Duodenal mucosa (tissue), 2 donors: ENCODE measurements around the gene CLEC16A.

Source experiments
- H3K27ac ChIP-seq: one replicate; pipeline ENCODE4 v1.7.0; 2013; ENCODE audit warnings: low read depth, low read length
- H3K27me3 ChIP-seq, 2 donors: one replicate each; pipeline ENCODE4 v1.7.0; 2013; ENCODE audit warnings: low read length in 2 of 2, control low read depth in 1 of 2; ENCODE audit not compliant: insufficient read depth in 2 of 2, control insufficient read depth in 1 of 2
- H3K36me3 ChIP-seq, 2 donors: one replicate each; pipeline ENCODE4 v1.7.0; 2013; ENCODE audit warnings: low read length in 2 of 2, control low read depth in 1 of 2; ENCODE audit not compliant: insufficient read depth in 2 of 2, control insufficient read depth in 1 of 2
- H3K4me1 ChIP-seq, 2 donors: one replicate each; pipeline ENCODE4 v1.7.0; 2013; ENCODE audit warnings: low read length in 2 of 2, control low read depth in 1 of 2; ENCODE audit not compliant: insufficient read depth in 2 of 2, control insufficient read depth in 1 of 2
- H3K4me3 ChIP-seq, 2 donors: one replicate each; pipeline ENCODE4 v1.7.0; 2013; ENCODE audit warnings: low read length in 2 of 2, low read depth in 1 of 2
- H3K9ac ChIP-seq, 2 donors: one replicate each; pipeline ENCODE4 v1.7.0; 2013; ENCODE audit warnings: low read length in 2 of 2, low read depth in 1 of 2
- H3K9me3 ChIP-seq, 2 donors: one replicate each; pipeline ENCODE4 v1.7.0; 2013; ENCODE audit warnings: low read length in 2 of 2, control low read depth in 1 of 2; ENCODE audit not compliant: control insufficient read depth in 1 of 2

CLEC16A gene

GRCh38 chr16:11141409-11142260 lies 197.3 kb downstream of the CLEC16A start:
- H3K4me3 ChIP-seq: no peak overlapping the region
- no peaks in the 10 kb centered on the region for H3K27me3 ChIP-seq
- H3K27ac ChIP-seq: no peak overlapping the region
- H3K36me3 ChIP-seq: peaks cover 0 to 6% of the 10 kb centered on the region in 2 donors
- no peaks in the 10 kb centered on the region for H3K9me3 ChIP-seq
- peaks cover 11 to 20% of the 10 kb centered on the region in 2 donors for H3K4me1 ChIP-seq
- no peak overlapping the region for H3K9ac ChIP-seq

DNA sequence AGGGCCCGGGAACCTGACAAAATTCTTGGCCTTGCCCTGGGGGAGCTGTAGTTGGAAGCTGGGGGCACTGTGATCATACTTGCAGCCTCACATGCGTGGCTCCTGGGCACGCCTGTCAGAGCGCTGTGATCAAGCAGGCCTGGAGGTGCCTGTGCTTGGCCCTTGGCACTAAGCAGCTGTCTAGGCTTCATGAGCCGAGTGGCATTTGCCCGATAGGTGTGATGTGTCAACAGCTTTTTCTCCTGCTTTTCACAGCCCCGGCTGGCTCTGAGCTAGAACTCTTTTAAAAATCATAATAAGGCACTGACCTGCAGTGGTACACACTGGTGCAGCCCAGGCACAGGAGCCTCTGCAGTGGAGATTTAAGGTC lies 197.9 kb downstream of the CLEC16A start:
- Histone ChIP-seq H3K9me3 (no peaks in the 10 kb centered on the region), H3K36me3 (peaks cover 0 to 5% of the 10 kb centered on the region in 2 donors), H3K4me1 (peaks cover 11 to 25% of the 10 kb centered on the region in 2 donors), H3K27ac (no peak overlapping the region), H3K9ac (no peak overlapping the region), H3K4me3 (no peak overlapping the region), H3K27me3 (no peaks in the 10 kb centered on the region)

- Histone ChIP-seq H3K9ac (no peak overlapping the region), H3K36me3 (peaks cover 0 to 5% of the 10 kb centered on the region in 2 donors), H3K27me3 (no peaks in the 10 kb centered on the region), H3K27ac (no peak overlapping the region), H3K4me1 (peaks cover 14 to 31% of the 10 kb centered on the region in 2 donors), H3K4me3 (no peak overlapping the region), H3K9me3 (no peaks in the 10 kb centered on the region)
These were observed 198.6 kb downstream of the CLEC16A start for GRCh38 chr16:11142951-11143350.

DNA sequence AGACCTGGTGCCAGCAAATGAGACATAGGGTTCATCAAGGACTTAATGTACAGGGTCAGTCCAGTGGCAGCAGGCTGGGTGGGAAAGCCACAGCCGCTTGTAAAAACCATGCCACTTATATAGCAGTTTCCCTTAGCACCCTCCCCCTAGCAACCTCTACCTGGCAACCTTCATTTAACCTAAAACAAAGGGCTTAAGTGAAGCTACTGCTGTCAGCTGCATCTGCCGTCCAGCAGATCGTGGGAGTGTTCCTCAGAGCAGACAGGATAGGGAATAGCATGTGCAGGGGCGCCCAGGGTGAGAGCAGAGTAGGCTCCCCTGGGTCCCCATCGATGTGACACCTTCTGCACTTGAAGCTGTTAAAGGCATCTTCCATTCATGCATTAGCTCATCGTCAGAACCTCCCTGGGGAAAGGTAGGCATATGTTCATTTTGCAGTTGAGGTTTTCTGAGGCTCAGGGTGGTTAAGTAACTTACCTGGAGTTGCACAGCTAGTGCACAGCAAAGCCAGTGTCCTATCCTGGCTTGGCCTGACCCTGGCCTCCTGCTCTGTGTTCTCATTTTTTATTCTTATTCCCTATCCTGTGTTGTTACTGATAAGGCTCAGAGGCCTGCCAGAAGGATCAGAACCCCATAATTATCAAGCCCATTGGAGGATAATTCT lies 199.1 kb downstream of the CLEC16A start:
- Histone ChIP-seq H3K4me1 (peaks cover 14 to 31% of the 10 kb centered on the region in 2 donors), H3K27me3 (no peaks in the 10 kb centered on the region), H3K9ac (no peak overlapping the region), H3K27ac (no peak overlapping the region), H3K36me3 (peaks cover 0 to 5% of the 10 kb centered on the region in 2 donors), H3K4me3 (no peak overlapping the region), H3K9me3 (no peaks in the 10 kb centered on the region)

- peaks cover 0 to 5% of the 10 kb centered on the region in 2 donors for H3K36me3 ChIP-seq
- H3K27ac ChIP-seq: no peak overlapping the region
- no peaks in the 10 kb centered on the region for H3K9me3 ChIP-seq
- H3K4me3 ChIP-seq: no peak overlapping the region
- H3K9ac ChIP-seq: no peak overlapping the region
- H3K4me1 ChIP-seq: peaks cover 14 to 25% of the 10 kb centered on the region in 2 donors
- no peaks in the 10 kb centered on the region for H3K27me3 ChIP-seq
These were observed 199.8 kb downstream of the CLEC16A start for GRCh38 chr16:11144122-11144521.

- Histone ChIP-seq H3K4me3 (no peak overlapping the region), H3K9me3 (no peaks in the 10 kb centered on the region), H3K4me1 (peaks cover 3 to 13% of the 10 kb centered on the region in 2 donors), H3K27ac (no peak overlapping the region), H3K36me3 (peaks cover 0 to 5% of the 10 kb centered on the region in 2 donors), H3K9ac (no peak overlapping the region), H3K27me3 (no peaks in the 10 kb centered on the region)
These were observed 200.9 kb downstream of the CLEC16A start for GRCh38 chr16:11145173-11145818.

DNA sequence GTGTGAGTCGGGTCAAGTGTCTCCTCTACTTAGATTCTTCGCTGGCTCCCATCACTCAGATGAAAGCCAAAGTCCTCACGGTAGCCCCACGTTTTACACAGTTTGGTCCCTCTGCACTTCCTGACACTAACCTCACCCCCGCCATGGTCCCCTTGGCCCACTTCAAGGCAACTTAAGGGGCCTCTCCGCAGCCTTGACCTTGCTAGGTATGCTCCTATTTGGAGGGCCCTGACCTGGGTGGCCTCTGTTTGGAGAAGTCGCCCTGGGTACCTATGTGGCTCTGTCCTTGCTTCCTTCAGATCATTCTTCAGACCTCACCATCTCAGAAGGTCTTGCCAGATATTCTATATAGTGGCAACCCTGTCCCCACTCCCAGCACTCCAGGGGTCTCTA lies 201.5 kb downstream of the CLEC16A start:
- Histone ChIP-seq H3K9me3 (no peaks in the 10 kb centered on the region), H3K27ac (no peak overlapping the region), H3K36me3 (peaks cover 0 to 5% of the 10 kb centered on the region in 2 donors), H3K27me3 (no peaks in the 10 kb centered on the region), H3K9ac (no peak overlapping the region), H3K4me3 (no peak overlapping the region), H3K4me1 (peaks cover 3 to 11% of the 10 kb centered on the region in 2 donors)

GRCh38 chr16:11147033-11147753 lies 202.8 kb downstream of the CLEC16A start:
- no peak overlapping the region for H3K9ac ChIP-seq
- no peak overlapping the region for H3K27ac ChIP-seq
- H3K36me3 ChIP-seq: no peaks in the 10 kb centered on the region
- no peaks in the 10 kb centered on the region for H3K9me3 ChIP-seq
- no peak overlapping the region for H3K4me3 ChIP-seq
- peaks cover 3 to 11% of the 10 kb centered on the region in 2 donors for H3K4me1 ChIP-seq
- H3K27me3 ChIP-seq: no peaks in the 10 kb centered on the region

GRCh38 chr16:11147754-11148444 lies 203.5 kb downstream of the CLEC16A start:
- Histone ChIP-seq H3K4me3 (no peak overlapping the region), H3K36me3 (no peaks in the 10 kb centered on the region), H3K4me1 (peaks cover 3 to 11% of the 10 kb centered on the region in 2 donors), H3K9ac (no peak overlapping the region), H3K9me3 (no peaks in the 10 kb centered on the region), H3K27me3 (no peaks in the 10 kb centered on the region), H3K27ac (no peak overlapping the region)
